HEK293T (cell line): ENCODE data around the gene PCDH1.

Source experiments
- CTCF ChIA-PET: fragments of 350-600 bp; formaldehyde crosslinking; extraction: SDS; loops from one replicate; lab custom pipeline; 2021; ENCODE audit warnings: antibody characterized with exemption, inconsistent platforms; lab: Yijun Ruan, JAX
- POLR2A ChIA-PET: fragments of 350-600 bp; formaldehyde crosslinking; extraction: SDS; loops from one replicate; lab custom pipeline; 2020; ENCODE audit warnings: antibody characterized with exemption, inconsistent platforms; lab: Yijun Ruan, JAX
- DNase-seq: peaks from one replicate; pipeline ENCODE4 v3.0.0; 2012; ENCODE audit warnings: mixed read lengths; ENCODE audit errors: extremely low spot score
- ARNT ChIP-seq: fragments of 450-650 bp; IDR thresholded peaks from 2 replicates; pipeline ENCODE4 v1.6.1; 2017; ENCODE audit warnings: mild to moderate bottlenecking
- BHLHE40 ChIP-seq: fragments of 450-650 bp; IDR thresholded peaks from 2 replicates; pipeline ENCODE4 v1.6.1; 2016; ENCODE audit warnings: mild to moderate bottlenecking, moderate library complexity, borderline replicate concordance
- CTBP1 ChIP-seq: fragments of 450-650 bp; IDR thresholded peaks from 2 replicates; pipeline ENCODE4 v1.6.1; 2016; ENCODE audit warnings: borderline replicate concordance
- ELF4 ChIP-seq: fragments of 450-650 bp; IDR thresholded peaks from 2 replicates; pipeline ENCODE4 v1.6.1; 2017; ENCODE audit warnings: antibody characterized with exemption
- FOXA1 ChIP-seq: fragments of 450-650 bp; IDR thresholded peaks from 2 replicates; pipeline ENCODE4 v1.6.1; 2016; ENCODE audit warnings: mild to moderate bottlenecking
- FOXK2 ChIP-seq: fragments of 450-650 bp; IDR thresholded peaks from 2 replicates; pipeline ENCODE4 v1.6.1; 2016; ENCODE audit warnings: mild to moderate bottlenecking
- FOXM1 ChIP-seq: fragments of 450-650 bp; IDR thresholded peaks from 2 replicates; pipeline ENCODE4 v1.6.1; 2017; ENCODE audit warnings: mild to moderate bottlenecking, borderline replicate concordance
- HDGF ChIP-seq: fragments of 450-650 bp; IDR thresholded peaks from 2 replicates; pipeline ENCODE4 v1.6.1; 2017; ENCODE audit warnings: antibody characterized with exemption, borderline replicate concordance
- L3MBTL2 ChIP-seq: fragments of 450-650 bp; conservative IDR thresholded peaks from 2 replicates; pipeline ENCODE4 v1.6.1; 2016; ENCODE audit warnings: mild to moderate bottlenecking
- LEF1 ChIP-seq: fragments of 450-650 bp; IDR thresholded peaks from 2 replicates; pipeline ENCODE4 v1.6.1; 2017; ENCODE audit warnings: mild to moderate bottlenecking, borderline replicate concordance
- NFRKB ChIP-seq: fragments of 450-650 bp; IDR thresholded peaks from 2 replicates; pipeline ENCODE4 v1.6.1; 2016; ENCODE audit warnings: mild to moderate bottlenecking, moderate library complexity
- SP1 ChIP-seq: fragments of 450-650 bp; IDR thresholded peaks from 2 replicates; pipeline ENCODE4 v1.6.1; 2017
- SUZ12 ChIP-seq: fragments of 450-650 bp; IDR thresholded peaks from 2 replicates; pipeline ENCODE4 v1.6.1; 2016; ENCODE audit warnings: mild to moderate bottlenecking
- TARDBP ChIP-seq: fragments of 450-650 bp; IDR thresholded peaks from 2 replicates; pipeline ENCODE4 v1.6.1; 2016
- ZNF384 ChIP-seq: fragments of 450-650 bp; IDR thresholded peaks from 2 replicates; pipeline ENCODE4 v1.6.1; 2016
- TF ChIP-seq, protein P1 (sequence below): fragments of 450-650 bp; IDR thresholded peaks from 2 replicates; pipeline ENCODE4 v1.6.1; 2016

The PCDH1 gene

DNA sequence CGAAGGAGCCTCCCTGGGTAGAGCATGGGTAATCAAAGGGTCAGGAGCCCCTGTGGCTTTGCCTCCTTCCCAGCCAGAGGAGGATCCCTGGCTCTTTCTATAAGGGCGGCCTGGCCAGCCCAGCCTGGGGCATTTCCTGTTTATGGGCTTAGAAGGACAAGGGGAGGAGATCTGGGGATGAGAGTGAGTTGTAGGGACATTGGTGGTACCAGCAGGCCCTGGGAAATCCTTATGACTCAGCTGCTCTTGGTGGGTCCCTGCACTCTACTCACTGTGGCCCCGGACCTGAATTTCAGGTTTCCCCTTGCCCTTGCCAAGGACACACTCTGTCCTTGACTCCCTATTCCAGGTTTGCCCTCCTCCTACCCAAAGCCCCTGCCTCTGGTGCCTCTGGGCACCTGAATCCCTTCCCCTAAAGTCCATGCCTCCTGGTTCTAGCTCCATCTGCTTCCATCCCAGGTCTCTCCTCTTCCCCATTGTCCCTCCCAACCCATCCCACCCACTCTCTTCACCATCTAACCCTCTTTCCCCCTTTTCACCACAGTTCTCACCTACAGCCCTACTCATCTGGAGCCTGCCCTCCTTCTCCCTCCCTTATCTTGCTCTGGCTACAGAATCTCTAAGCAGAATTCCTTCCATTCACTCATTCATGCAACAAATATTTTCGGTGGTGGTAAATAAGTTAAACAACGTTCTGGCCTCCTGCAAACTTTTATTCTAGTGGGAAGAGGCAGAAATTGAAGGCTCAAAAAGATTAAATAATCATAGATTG, 34.9 kb downstream of the PCDH1 start:
- TF ChIP-seq NFRKB (no peak), FOXM1 (no peak), L3MBTL2 (no peak), ELF4 (no peak), FOXK2 (no peak), ZNF384 (no peak), ARNT (no peak), SUZ12 (no peak), SP1 (no peak), FOXA1 (no peak)
- TF ChIP-seq, protein P1, sequence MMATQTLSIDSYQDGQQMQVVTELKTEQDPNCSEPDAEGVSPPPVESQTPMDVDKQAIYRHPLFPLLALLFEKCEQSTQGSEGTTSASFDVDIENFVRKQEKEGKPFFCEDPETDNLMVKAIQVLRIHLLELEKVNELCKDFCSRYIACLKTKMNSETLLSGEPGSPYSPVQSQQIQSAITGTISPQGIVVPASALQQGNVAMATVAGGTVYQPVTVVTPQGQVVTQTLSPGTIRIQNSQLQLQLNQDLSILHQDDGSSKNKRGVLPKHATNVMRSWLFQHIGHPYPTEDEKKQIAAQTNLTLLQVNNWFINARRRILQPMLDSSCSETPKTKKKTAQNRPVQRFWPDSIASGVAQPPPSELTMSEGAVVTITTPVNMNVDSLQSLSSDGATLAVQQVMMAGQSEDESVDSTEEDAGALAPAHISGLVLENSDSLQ: no peak
- no peak for DNase-seq
- CTCF ChIA-PET: interaction anchor here (0.9 kb wide), 1 partner anchor 151 kb away, joined by 3 read pairs; no protein-coding TSS in a partner anchor
- POLR2A ChIA-PET: no interaction called here

- ChIA-PET POLR2A (interaction anchor here (1.0 kb wide), 1 partner anchor 205 kb away, joined by 3 read pairs; the partner anchor contains the start of genes HDAC3 and RELL2), CTCF (interaction anchor here (0.6 kb wide), 2 partner anchors 19 to 39 kb away, joined by 3 read pairs; no protein-coding TSS in a partner anchor)
- no peak for DNase-seq
- TF ChIP-seq FOXK2 (no peak), TARDBP (no peak), HDGF (no peak), ARNT (no peak), L3MBTL2 (no peak), LEF1 (no peak), CTBP1 (no peak), SUZ12 (no peak), NFRKB (no peak), ZNF384 (no peak), FOXA1 (no peak), FOXM1 (no peak), ELF4 (no peak), BHLHE40 (no peak), SP1 (no peak)
- TF ChIP-seq, protein P1: no peak
Observed at GRCh38 chr5:141841378-141842180, 36.6 kb downstream of the PCDH1 start.

DNA sequence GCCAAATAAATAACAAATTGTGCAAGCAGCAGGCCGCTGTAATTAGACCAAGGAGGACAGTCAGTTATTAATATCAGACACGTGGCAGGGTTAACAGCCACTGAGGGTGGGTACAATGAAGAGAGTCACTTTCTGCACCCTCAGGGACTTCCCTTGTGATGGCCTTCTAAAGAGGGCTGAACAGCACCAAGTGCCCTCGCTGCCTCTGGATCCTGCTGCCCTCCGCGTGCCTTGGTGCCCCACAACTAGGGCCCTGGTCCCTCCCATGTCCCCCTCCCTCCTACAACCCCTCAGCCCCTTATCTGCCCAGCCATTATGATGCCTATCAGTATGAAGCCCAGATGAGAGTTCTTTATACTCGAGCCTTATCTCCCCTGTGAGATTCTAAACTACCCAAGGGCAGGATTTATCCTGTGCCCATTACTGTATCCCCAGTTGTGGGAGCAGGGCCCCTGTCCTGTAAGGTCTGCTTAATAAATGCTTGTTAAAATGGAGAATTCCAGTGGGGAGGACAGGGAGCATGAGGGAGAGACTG, 37.3 kb downstream of the PCDH1 start:
- CTCF ChIA-PET: interaction anchor here (1.0 to 1.4 kb wide), 2 partner anchors 18 to 38 kb away, joined by 3 to 4 read pairs; no protein-coding TSS in a partner anchor
- no peak for DNase-seq
- TF ChIP-seq TARDBP: no peak
- no peak for TF ChIP-seq SUZ12
- no peak for TF ChIP-seq L3MBTL2
- no peak for TF ChIP-seq HDGF
- POLR2A ChIA-PET: no interaction called here

DNA sequence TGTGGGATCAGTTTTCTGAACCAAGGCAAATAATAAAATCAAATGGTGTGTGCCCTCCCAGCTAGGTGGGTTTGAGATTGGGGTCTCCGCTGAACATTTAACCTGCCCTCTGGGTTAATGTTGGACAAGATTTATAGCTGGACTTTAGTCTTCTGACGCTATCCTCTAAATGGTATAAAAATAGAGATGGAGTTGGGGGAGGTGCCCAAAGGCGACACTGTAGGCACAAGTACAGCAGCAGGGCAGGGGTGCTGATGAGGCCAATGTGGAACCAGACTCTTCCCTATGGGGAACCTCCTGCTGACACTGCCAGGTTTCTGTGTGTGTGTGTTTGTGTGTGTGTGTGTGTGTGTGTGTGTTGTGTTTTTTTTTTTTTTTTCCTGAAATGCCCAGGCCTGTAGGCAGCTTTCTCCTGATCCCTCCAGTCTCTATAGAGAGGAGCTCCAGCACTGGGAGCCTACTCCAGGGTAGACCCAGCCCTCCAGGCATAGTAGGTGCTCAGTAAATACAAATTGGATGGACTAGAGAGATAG, 37.9 kb downstream of the PCDH1 start:
- no peak for DNase-seq
- ChIA-PET CTCF (interaction anchor here (0.6 to 1.4 kb wide), 3 partner anchors 18 to 39 kb away, joined by 3 to 4 read pairs (median 3); no protein-coding TSS in a partner anchor), POLR2A (interaction anchor here (3.3 kb wide), 1 partner anchor 10 kb away, joined by 11 read pairs; no protein-coding TSS in a partner anchor)
- no peak for TF ChIP-seq L3MBTL2
- TF ChIP-seq ELF4: no peak
- no peak for TF ChIP-seq HDGF
- no peak for TF ChIP-seq FOXA1
- no peak for TF ChIP-seq FOXK2
- no peak for TF ChIP-seq ARNT
- TF ChIP-seq, protein P1: no peak
- no peak for TF ChIP-seq FOXM1
- TF ChIP-seq CTBP1: no peak
- TF ChIP-seq LEF1: no peak
- no peak for TF ChIP-seq ZNF384
- TF ChIP-seq SUZ12: no peak
- TF ChIP-seq SP1: no peak
- no peak for TF ChIP-seq NFRKB
- no peak for TF ChIP-seq TARDBP
- no peak for TF ChIP-seq BHLHE40

- TF ChIP-seq LEF1 (no peak), FOXM1 (no peak), TARDBP (no peak), ELF4 (no peak), SP1 (no peak), BHLHE40 (no peak), ZNF384 (no peak)
- ChIA-PET POLR2A (interaction anchor here (3.3 kb wide), 1 partner anchor 11 kb away, joined by 11 read pairs; no protein-coding TSS in a partner anchor), CTCF (no interaction called here)
- no peak for DNase-seq
Observed at GRCh38 chr5:141839015-141839513, 39.1 kb downstream of the PCDH1 start.
